ENCODE data around the gene TMEM258.

DNA sequence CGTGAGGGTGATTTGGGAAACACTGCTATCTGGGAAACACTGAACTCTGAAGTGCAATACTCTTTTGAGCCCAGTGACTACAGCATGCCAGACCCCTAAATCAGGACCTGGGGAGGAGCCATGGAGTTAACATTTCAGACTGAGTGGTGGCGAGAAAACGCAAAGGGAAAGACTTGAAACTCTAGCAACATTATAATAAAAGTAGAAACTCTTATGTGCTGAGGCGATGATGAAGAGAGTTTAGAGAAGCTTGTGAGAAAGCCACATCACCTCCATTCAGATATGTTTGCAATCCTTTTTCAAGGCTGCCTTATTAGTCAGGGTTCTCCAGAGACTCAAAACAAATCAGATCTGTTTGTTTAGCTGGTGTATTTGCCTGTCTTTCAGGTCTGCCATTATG is 2.2 kb upstream of the TMEM258 start:
- TF ChIP-seq POLR2AphosphoS5 (IDR thresholded peaks at IDR 0.05) (no peak), POLR2A (IDR thresholded peaks at IDR 0.05) (no peak)

All from transverse colon (tissue), 3 donors.